Esophagus muscularis mucosa (tissue), 4 donors: ENCODE measurements around the gene UBN2.

Source experiments
- CTCF ChIP-seq, 3 experiments: fragments of 200-600 bp in 2 of 3; fragments of 450-650 bp in 1 of 3; sonication (generic) in 2 of 3; IDR thresholded peaks; one replicate each; pipeline ENCODE4 v1.5.1; 2017 to 2019; ENCODE audit warnings: antibody characterized with exemption in 3 of 3, mild to moderate bottlenecking in 2 of 3, moderate library complexity in 1 of 3
- EP300 ChIP-seq: sonication (generic); formaldehyde crosslinking; IDR thresholded peaks from one replicate; pipeline ENCODE4 v1.6.1; 2017; ENCODE audit warnings: antibody characterized with exemption
- POLR2A ChIP-seq: fragments of 450-650 bp; IDR thresholded peaks from one replicate; pipeline ENCODE4 v1.6.1; 2017; ENCODE audit warnings: antibody characterized with exemption, moderate library complexity, mild to moderate bottlenecking, low read depth
- POLR2AphosphoS5 ChIP-seq, 2 donors: sonication (generic); formaldehyde crosslinking; IDR thresholded peaks; one replicate each; pipeline ENCODE4 v1.6.1; 2017; ENCODE audit warnings: antibody characterized with exemption in 2 of 2

- TF ChIP-seq POLR2A (no peak), CTCF (IDR thresholded peaks at IDR 0.05) (no peak), POLR2AphosphoS5 (IDR thresholded peaks at IDR 0.05) (no peak), EP300 (no peak)
Observed at GRCh38 chr7:139330333-139331030, 99.4 kb downstream of the UBN2 start.
